Esophagus squamous epithelium (tissue), 5 donors: Measurements from ENCODE around the gene KCNK5. TPM values are rescaled to one million over a fixed set of nuclear protein-coding genes. Genes with fewer than 3 reads are reported as not detected.

Experiments used
- DNase-seq: peaks from one replicate; lab custom pipeline; 2025; lab: John Stamatoyannopoulos, UW
- H3K27ac ChIP-seq, 4 donors: fragments of 200-600 bp; sonication (generic); one replicate each; pipeline ENCODE4 v1.5.1; 2016 to 2019; ENCODE audit warnings: mild to moderate bottlenecking in 1 of 4
- H3K27me3 ChIP-seq, 4 donors: fragments of 200-600 bp; sonication (generic); 1 replicate in 3 of 4; 2 replicates in 1 of 4; pipeline versions ENCODE4 v1.5.1 to v1.6.0; 2017 to 2021; ENCODE audit warnings: antibody characterized with exemption in 1 of 4
- H3K36me3 ChIP-seq, 3 donors: fragments of 200-600 bp; sonication (generic); one replicate each; pipeline ENCODE4 v1.5.1; 2016 to 2019
- H3K4me1 ChIP-seq, 3 donors: fragments of 200-600 bp; sonication (generic); one replicate each; pipeline ENCODE4 v1.5.1; 2017 to 2019
- H3K4me3 ChIP-seq, 4 donors: fragments of 200-600 bp; sonication (generic); 1 replicate in 3 of 4; 2 replicates in 1 of 4; pipeline ENCODE4 v1.5.1; 2016 to 2019; ENCODE audit warnings: mild to moderate bottlenecking in 2 of 4, moderate library complexity in 1 of 4
- H3K9me3 ChIP-seq, 3 donors: fragments of 200-600 bp; sonication (generic); one replicate each; pipeline ENCODE4 v1.5.1; 2016 to 2019
- POLR2A ChIP-seq, 4 donors: fragments of 450-650 bp; IDR thresholded peaks; one replicate each; pipeline ENCODE4 v1.6.1; 2017; ENCODE audit warnings: antibody characterized with exemption in 4 of 4, mild to moderate bottlenecking in 4 of 4, moderate library complexity in 3 of 4
- WGBS, 2 donors: methylation state at CpG; one replicate each; pipeline ENCODE4 v1.1.5; 2018; 5-methylcytosine and 5-hydroxymethylcytosine counted together
- intact Hi-C: fragments of 100-400 bp; cut with DNase I; formaldehyde crosslinking; loops from one replicate; pipeline ENCODE4 v1.15.0; 2022
- total RNA-seq, 4 donors: library from RNA; depleted of rRNA; stranded (reverse); fragments of >200 nt; gene quantifications; one replicate each; pipeline ENCODE4 v1.1.0, GENCODE V29; 2016
- TF ChIP-seq, protein P1 (sequence below), 6 experiments: fragments of 450-650 bp in 4 of 6; fragments of 200-600 bp in 2 of 6; sonication (generic) in 2 of 6; IDR thresholded peaks; one replicate each; pipeline ENCODE4 v1.5.1; 2016 to 2019; ENCODE audit warnings: antibody characterized with exemption in 6 of 6, mild to moderate bottlenecking in 4 of 6, moderate library complexity in 4 of 6
- donor health status: DM: yes; HTN: yes; CAD: no.

KCNK5 gene
- total RNA-seq, 4 donors from 2014 or later = 6.1 to 11.0 (median 8.7) TPM

GRCh38 chr6:39190545-39191235 lies 38.6 kb downstream of the KCNK5 start:
- intact Hi-C loops = no loop called here
- Histone ChIP-seq H3K4me1 (peaks cover 6 to 61% (median 14%) of the 10 kb centered on the region in 3 donors), H3K27ac (no peak overlapping the region), H3K27me3 (no peaks in the 10 kb centered on the region), H3K4me3 (no peak overlapping the region), H3K36me3 (peaks cover 4 to 52% (median 5%) of the 10 kb centered on the region in 3 donors), H3K9me3 (no peaks in the 10 kb centered on the region)
- 100% methylated on average over 6 of the region's 21 CpGs; no CpG with 5 or more reads in 1 of the 2 donors for WGBS, 2 donors
- no peak for DNase-seq
- no peak for TF ChIP-seq POLR2A (IDR thresholded peaks at IDR 0.05)
- TF ChIP-seq, protein P1, sequence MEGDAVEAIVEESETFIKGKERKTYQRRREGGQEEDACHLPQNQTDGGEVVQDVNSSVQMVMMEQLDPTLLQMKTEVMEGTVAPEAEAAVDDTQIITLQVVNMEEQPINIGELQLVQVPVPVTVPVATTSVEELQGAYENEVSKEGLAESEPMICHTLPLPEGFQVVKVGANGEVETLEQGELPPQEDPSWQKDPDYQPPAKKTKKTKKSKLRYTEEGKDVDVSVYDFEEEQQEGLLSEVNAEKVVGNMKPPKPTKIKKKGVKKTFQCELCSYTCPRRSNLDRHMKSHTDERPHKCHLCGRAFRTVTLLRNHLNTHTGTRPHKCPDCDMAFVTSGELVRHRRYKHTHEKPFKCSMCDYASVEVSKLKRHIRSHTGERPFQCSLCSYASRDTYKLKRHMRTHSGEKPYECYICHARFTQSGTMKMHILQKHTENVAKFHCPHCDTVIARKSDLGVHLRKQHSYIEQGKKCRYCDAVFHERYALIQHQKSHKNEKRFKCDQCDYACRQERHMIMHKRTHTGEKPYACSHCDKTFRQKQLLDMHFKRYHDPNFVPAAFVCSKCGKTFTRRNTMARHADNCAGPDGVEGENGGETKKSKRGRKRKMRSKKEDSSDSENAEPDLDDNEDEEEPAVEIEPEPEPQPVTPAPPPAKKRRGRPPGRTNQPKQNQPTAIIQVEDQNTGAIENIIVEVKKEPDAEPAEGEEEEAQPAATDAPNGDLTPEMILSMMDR (IDR thresholded peaks at IDR 0.05) = no peak

DNA sequence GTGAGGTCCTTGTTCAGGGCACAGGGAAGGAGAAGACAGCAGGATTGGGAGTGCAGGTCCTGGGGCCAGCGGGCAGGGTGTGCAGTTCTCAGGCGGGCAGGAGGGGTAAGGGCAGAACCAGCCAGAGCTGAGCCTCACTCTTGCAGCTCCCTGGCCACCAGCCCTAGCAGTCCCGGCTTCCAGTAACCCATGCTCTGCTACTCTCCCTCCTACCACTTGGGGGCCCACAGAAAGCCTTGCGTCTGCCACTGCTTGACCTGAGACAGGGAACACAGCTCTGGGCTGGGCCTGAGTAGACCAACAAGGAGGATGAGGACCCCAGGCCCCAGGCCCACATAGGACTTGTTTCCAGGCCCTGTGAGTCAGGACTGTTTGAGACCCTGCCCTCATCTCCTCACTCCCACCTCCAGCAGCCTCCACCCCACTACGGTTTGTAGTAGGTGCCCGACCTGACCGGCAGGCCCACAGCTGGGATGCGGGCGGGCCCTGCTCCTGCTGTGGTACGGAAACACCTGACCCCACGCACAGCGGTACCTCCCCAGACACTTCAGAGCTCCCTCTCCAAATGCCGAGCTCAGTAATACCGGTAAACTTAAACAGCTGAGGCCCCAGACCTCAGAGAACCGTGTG lies 39.2 kb downstream of the KCNK5 start:
- WGBS, 2 donors = 68 to 80% methylated on average over 1 to 7 of the region's 15 CpGs
- no peak overlapping the region for H3K27ac ChIP-seq
- DNase-seq = no peak

GRCh38 chr6:39189131-39189530 lies 40.1 kb downstream of the KCNK5 start:
- Histone ChIP-seq H3K27me3 (no peaks in the 10 kb centered on the region), H3K4me3 (no peak overlapping the region), H3K4me1 (peaks cover 10 to 77% (median 24%) of the 10 kb centered on the region in 3 donors), H3K27ac (peak overlapping the region in 2 of 4 donors; percentile 32 to 93), H3K9me3 (no peaks in the 10 kb centered on the region), H3K36me3 (peaks cover 0 to 36% (median 4%) of the 10 kb centered on the region in 3 donors)
- intact Hi-C loops = no loop called here
- WGBS, 2 donors = 67 to 78% methylated on average over 4 to 5 of the region's 8 CpGs
- TF ChIP-seq, protein P1 (IDR thresholded peaks at IDR 0.05) = no peak
- no peak for TF ChIP-seq POLR2A (IDR thresholded peaks at IDR 0.05)
- no peak for DNase-seq

More for the DNA sequence above, 39.2 kb downstream of the KCNK5 start:
- no peaks in the 10 kb centered on the region for H3K9me3 ChIP-seq
- H3K27me3 ChIP-seq = no peaks in the 10 kb centered on the region
- intact Hi-C loops = no loop called here
- no peak overlapping the region for H3K4me3 ChIP-seq
- peaks cover 3 to 45% (median 4%) of the 10 kb centered on the region in 3 donors for H3K36me3 ChIP-seq
- peaks cover 10 to 68% (median 19%) of the 10 kb centered on the region in 3 donors for H3K4me1 ChIP-seq
- TF ChIP-seq, protein P1 (IDR thresholded peaks at IDR 0.05) = peak in 5 of 6 experiments; percentile 33 to 53 (median 42)
- no peak for TF ChIP-seq POLR2A (IDR thresholded peaks at IDR 0.05)

DNA sequence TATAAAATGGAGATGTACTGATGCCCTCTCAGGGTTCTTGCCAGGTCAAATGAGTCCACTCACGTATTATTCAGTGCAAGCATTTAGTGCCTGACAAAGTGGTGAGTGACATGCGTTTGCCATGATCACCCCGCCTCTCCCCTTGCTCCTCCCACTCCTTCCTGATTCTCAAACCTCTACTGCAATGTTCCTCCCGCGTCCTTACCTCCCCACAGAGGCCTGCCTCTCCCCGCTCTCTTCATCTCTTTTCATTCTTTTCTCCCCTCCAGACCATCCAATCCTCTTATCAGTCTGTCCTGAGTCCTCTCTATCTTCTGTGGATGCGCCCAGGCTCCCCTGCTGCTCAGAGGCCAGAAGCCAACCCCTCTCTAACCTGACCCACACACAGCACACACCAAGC lies 40.7 kb downstream of the KCNK5 start:
- intact Hi-C loops = no loop called here
- H3K4me3 ChIP-seq = no peak overlapping the region
- no peaks in the 10 kb centered on the region for H3K9me3 ChIP-seq
- TF ChIP-seq POLR2A (IDR thresholded peaks at IDR 0.05) = no peak
- TF ChIP-seq, protein P1 (IDR thresholded peaks at IDR 0.05) = no peak
- no peaks in the 10 kb centered on the region for H3K27me3 ChIP-seq
- H3K4me1 ChIP-seq = peaks cover 13 to 79% (median 27%) of the 10 kb centered on the region in 3 donors
- no peak for DNase-seq
- H3K36me3 ChIP-seq = peaks cover 0 to 30% (median 4%) of the 10 kb centered on the region in 3 donors
- WGBS, 2 donors = 66 to 70% methylated on average over 7 of the region's 7 CpGs
- H3K27ac ChIP-seq = peak overlapping the region in 2 of 4 donors; percentile 32 to 93

GRCh38 chr6:39188098-39188450 lies 41.2 kb downstream of the KCNK5 start:
- TF ChIP-seq POLR2A (IDR thresholded peaks at IDR 0.05) = no peak
- TF ChIP-seq, protein P1 (IDR thresholded peaks at IDR 0.05) = no peak
- Histone ChIP-seq H3K27ac (peak overlapping the region in 3 of 4 donors; percentile 2 to 93 (median 86)), H3K9me3 (no peaks in the 10 kb centered on the region), H3K36me3 (peaks cover 0 to 25% (median 4%) of the 10 kb centered on the region in 3 donors), H3K4me3 (no peak overlapping the region), H3K27me3 (no peaks in the 10 kb centered on the region), H3K4me1 (peaks cover 13 to 79% (median 27%) of the 10 kb centered on the region in 3 donors)
- 68% methylated on average over 4 of the region's 4 CpGs for WGBS, 2 donors
- intact Hi-C loops = no loop called here
- DNase-seq = no peak
